T-helper 1 cell treated with Interleukin-12 subunit alpha and Interleukin-12 subunit beta and Interleukin-4 antibody, amounts not matched to agents 30 ng/mL and 1 ng/mL, for 36 hours (primary cell): ENCODE results near the gene AGPS. TPM values are rescaled to one million over a fixed set of nuclear protein-coding genes. Genes with fewer than 3 reads are reported as not detected.
"Not testable (repeated sequence)": the region's sequence is repeated elsewhere in the genome, so short reads cannot be mapped to it uniquely, and the experiment has no call there.

ENCODE experiments used
- intact Hi-C: fragments of 100-400 bp; cut with micrococcal nuclease; formaldehyde crosslinking; loops from one replicate; pipeline ENCODE4 v1.15.1; 2024
- total RNA-seq: library from RNA; stranded (reverse); gene quantifications from 2 replicates; pipeline ENCODE4 v1.2.3, GENCODE V29; 2022

Gene AGPS
- 60.0 and 60.2 TPM in 2 replicates for total RNA-seq

- intact Hi-C loops: loop anchor here (1.0 to 10.0 kb wide), 11 partner anchors 24 to 1390 kb away; partner anchors contain the start of genes HNRNPA3, LNPK and RBM45
Observed at GRCh38 chr2:177392373-177393202, at the start of gene AGPS. Gene AGPS (plus strand): TSS chr2:177392773. CDS start chr2:177392790, 17 bp downstream.

GRCh38 chr2:177343773-177344172 lies 48.8 kb upstream of the AGPS start:
- intact Hi-C loops: no loop called here

DNA sequence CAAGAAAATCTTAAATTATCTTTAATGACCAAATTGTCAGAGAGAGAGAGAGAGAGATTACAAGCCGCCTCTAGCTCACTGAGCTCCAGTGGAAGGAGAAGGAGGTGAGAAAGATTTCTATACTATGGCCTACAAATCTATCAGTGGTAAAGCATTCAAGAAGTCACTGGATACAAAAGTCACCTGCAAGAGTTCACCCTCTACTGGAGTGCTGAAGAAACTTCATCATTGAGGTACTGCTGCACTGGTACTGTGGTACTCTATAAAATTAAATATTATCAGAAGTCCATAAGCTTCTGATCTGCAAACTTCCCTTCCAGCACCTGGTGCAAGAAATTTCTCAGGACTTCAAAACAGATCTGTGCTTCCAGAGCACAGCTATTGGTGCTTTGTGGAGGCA lies 48.3 kb upstream of the AGPS start:
- intact Hi-C loops: no loop called here

DNA sequence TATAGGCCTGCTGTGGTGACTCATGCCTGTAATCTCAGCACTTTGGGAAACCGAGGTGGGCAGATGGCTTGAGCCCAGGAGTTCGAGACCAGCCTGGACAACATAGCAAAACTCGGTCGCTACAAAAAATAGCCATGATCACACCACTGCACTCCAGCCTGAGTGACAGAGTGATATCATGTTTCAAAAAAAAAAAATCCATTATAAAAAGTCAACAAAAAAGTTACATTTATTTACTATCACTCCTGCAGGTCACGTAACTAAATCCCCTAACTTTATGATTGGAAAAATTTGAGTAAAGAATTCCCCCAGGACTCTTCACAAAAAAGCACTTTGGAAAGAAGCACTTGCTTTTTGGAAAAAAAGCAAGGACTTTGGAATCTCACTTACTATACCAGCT lies 46.4 kb upstream of the AGPS start:
- intact Hi-C loops: no loop called here

DNA sequence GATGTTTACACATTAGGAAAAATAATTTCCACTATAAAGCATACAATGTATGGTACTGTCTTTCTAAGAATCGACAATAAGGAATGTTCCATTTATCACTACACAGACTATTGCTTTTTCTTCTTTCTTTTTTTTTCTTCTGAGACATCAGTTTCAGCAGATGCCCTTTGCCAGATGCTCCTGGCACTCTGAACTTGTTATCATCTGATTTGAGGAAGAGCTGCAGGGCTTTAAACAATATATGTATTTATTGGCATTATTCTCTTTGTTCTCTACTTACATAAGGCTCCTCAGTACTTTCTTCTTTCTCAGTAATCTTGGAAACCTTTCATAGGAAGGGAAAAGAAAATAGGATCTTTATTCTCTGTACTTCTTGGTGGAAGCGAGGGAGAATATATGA lies 45.0 kb upstream of the AGPS start:
- intact Hi-C loops: no loop called here

- intact Hi-C loops: no loop called here
Observed at GRCh38 chr2:177348118-177348654, 44.4 kb upstream of the AGPS start.

DNA sequence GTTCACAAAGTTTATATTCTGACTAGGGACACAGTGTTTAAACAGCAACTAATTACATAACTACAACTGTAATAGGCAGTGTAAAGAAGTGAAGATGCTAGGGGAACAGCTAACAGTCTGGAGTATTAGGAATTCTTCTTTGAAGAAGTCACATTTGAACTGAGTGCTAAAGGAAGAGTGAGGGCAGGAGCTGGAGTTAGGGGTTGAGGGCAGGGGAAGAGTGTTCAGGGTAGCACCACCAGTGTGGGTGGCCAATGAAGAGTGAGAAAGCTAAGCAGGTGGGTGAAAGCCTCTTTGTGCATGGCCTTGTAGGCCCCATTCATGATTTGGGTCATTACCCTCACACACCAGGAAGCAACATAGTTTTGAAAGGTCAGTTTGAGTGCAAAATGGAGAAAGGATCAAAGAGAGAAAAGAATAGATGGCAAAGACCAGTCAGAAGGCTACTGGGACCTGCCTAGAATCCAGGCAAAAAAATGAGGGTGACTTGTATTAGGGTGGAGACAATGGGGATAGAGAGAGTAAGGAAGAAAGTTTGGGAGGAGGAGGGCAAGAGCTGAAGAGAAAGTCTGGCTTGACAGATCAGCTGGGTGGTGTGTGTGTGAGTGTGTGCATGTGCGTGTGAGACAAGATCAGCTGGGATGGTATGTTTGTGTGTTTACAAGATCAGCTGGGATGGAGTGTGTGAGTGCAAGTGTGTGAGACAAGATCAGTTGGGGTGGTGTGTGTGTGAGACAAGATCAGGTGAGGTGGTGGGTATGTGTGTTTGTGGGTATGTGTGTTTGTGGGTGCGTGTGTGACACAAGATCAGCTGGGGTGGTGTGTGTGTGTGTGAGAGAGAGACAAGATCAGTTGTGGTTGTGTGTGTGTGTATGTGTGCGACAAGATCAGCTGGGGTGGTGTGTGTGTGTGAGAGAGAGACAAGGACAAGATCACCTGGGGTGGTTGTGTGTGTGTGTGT lies 43.6 kb upstream of the AGPS start:
- intact Hi-C loops: no loop called here

DNA sequence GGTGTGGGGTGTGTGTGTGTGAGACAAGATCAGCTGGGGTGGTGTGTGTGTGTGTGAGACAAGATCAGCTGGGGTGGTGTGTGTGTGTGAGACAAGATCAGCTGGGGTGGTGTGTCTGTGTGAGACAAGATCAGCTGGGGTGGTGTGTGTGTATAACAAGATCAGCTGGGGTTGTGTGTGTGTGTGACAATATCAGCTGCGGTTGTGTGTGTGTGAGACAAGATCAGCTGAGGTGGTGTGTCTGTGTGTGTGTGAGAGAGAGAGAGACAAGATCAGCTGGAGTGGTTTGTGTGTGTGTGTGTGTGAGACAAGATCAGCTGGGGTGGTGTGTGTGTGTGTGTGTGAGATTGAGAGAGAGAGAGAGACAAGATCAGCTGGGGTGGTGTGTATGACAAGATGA lies 41.9 kb upstream of the AGPS start:
- intact Hi-C loops: not testable (repeated sequence)

GRCh38 chr2:177351121-177351520 lies 41.5 kb upstream of the AGPS start:
- intact Hi-C loops: not testable (repeated sequence)

DNA sequence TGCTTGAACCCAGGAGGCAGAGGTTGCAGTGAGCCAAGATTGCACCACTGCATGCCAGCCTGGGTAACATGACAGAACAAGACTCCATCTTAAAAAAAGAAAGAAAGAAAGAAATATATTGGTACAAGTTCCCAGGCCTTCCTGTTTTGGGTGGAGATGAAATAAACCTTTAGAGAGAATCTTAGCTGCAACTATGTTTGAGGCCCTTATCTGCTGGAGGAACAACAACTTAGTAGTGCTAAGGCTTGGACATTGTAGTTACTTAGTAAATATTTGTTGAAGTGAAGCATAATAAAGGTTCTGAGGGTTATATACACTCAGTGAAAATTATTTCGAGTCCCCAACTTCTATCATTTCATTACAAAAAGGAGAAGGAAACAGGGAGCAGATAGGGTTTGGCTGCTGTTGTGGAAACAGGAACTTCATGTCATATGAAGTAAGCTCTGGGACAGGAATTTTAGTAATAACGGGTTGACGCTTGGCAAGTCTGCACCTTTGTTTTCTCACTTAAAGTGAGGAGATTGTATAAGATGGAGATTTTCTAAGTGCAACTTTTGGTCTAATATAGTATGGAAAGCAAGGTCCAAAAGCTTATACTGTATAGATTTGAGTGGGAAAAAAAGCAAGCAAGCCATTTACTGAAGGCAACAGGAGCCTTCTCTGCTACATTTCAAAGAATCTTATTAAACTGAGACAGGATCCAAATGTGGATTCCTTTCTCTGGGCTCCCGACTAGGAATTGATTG lies 40.0 kb upstream of the AGPS start:
- intact Hi-C loops: no loop called here

- intact Hi-C loops: no loop called here
Observed at GRCh38 chr2:177353187-177353478, 39.4 kb upstream of the AGPS start.

DNA sequence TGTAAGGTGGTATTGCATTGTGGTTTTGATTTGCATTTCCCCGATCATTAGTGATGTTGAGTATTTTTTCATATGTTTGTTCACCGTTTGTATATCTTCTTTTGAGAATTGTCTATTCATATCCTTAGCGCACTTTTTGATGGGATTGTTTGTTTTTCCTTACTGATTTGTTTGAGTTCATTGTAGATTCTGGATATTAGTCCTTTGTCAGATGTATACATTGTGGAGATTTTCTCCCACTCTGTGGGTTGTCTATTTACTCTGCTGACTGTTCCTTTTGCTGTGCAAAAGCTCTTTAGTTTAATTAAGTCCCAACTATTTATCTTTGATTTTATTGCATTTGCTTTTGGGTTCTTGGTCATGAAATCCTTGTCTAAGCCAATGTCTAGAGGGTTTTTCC lies 38.0 kb upstream of the AGPS start:
- intact Hi-C loops: not testable (repeated sequence)

- intact Hi-C loops: no loop called here
Observed at GRCh38 chr2:177355874-177356273, 36.7 kb upstream of the AGPS start.

DNA sequence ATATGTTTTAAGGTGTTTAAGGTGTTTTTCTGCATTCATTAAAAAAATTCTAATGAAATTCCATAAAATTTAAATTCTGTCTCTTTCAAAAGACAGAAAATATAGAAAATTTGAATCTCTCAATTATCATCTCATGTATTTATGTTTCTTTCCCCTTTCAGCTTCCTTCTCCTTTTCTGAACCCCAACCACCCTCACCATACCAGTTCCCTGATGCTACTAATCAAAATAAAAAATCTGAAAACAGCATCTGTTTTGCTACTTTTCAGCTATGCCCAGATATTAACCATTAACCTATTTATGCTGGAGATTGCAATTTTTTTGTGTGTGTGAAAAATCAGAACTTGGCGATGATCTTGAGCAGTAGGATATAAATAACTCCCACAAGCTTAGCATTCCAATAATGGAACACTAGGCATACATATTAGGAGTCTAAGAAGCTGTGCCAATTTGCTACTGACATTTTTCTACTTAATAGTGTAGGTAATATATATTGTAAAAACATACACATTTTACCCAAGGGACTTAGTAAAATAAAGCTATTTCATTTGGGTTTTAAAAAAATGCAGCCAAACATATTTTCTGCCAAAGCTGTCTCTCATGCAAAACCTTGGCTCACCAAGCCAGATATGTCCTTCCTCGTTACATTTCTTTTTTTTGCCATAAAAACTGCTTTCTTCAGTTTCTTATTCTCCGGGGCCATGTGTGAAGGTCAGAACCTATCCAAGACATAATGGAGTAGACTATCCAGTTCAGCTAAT lies 32.6 kb upstream of the AGPS start:
- intact Hi-C loops: no loop called here

DNA sequence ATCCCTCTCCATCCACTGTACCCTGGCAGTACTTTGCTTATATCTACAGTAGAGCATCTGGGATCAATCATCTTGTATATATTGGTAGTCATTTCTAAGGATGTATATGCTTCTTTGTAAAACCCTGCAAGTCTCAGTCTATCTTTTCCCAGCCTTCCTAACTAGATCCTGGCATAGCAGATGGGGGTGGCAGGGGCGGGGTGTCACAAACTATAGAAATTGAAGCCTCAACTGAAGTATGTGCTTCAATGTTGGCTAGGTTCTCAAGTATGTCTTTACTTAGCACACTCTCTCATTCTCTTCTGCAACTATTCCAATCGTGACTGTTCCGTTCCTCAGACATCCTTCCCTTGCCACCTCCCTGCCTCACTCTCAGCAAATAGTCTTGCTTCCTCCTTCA lies 30.1 kb upstream of the AGPS start:
- intact Hi-C loops: no loop called here

DNA sequence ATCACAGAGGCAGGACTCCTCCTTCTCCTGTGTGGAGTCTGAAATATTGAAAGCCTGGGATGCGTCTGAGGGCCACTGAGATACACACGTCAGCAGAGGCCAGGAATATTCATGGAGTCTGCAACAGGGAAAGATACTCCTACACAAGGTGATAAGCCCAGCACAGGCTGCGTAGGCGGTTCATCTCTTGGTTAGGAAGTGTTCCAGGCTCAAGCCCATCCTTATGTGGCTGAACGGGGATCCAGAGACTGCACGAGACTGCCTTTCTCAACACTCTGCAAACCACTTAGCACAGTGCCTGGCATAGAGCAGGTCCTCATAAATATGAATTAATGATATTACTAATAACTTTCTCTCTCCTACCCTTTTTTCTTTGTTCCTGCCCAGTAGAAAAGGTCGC lies 29.2 kb upstream of the AGPS start:
- intact Hi-C loops: no loop called here

DNA sequence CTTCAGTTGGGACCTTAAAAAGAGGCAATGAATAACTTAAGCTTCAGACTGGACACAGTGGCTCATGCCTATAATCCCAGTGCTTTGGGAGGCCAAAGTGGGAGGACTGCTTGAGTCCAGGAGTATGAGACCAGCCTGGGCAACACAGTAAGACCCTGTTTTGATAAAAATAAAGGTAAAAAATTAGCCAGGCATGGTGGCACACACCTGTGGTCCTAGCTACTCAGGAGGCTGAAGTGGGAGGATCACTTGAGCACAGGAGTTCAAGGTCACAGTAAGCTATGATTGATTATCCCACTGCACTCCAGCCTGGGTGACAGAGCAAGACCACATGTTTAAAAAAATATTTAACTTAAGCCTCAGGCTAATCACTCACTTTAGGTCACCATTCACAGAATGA lies 26.8 kb upstream of the AGPS start:
- intact Hi-C loops: not testable (repeated sequence)

GRCh38 chr2:177368023-177368422 lies 24.6 kb upstream of the AGPS start:
- intact Hi-C loops: not testable (repeated sequence)

GRCh38 chr2:177379354-177379753 lies 13.2 kb upstream of the AGPS start:
- intact Hi-C loops: no loop called here

- intact Hi-C loops: no loop called here
Observed at GRCh38 chr2:177380181-177380580, 12.4 kb upstream of the AGPS start.

DNA sequence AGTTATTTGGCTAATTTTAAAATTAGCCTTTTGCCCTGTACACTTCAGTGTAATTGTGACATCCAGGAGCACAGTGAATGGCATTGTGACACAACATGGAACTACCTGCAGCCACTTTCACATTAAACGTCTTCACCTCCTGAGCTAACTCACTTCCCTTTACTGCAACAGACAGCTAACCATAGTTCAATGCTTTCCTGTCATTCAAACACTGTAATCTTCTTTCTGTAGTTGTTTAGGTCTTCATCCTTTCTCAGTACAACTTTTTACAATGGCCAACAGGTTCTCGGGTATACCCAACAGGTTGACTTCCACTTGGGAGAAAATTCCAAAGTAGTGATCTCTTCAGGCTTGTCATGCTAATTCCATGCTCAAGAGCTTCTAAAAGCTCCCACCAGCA lies 8.6 kb upstream of the AGPS start:
- intact Hi-C loops: no loop called here
